A549 (cell line): Measurements from ENCODE around the gene MEF2A.

Source experiments
- BHLHE40 ChIP-seq: IDR thresholded peaks from 2 replicates; pipeline ENCODE4 v1.6.1; 2012; ENCODE audit warnings: low read depth, low read length, inconsistent platforms
- HOXB13 ChIP-seq: fragments of 250-450 bp; sonication (Bioruptor Pico); IDR thresholded peaks from 2 replicates; pipeline ENCODE4 v1.5.0; 2020; ENCODE audit warnings: low read depth, mild to moderate bottlenecking, moderate library complexity
- JUN ChIP-seq, 2 experiments: fragments of >200 bp; sonication (Bioruptor Twin); formaldehyde crosslinking; IDR thresholded peaks; 2 replicates in 1 of 2; 3 replicates in 1 of 2; pipeline ENCODE4 v1.6.1; 2016 to 2017
- KDM1A ChIP-seq: fragments of 200-600 bp; sonication (generic); IDR thresholded peaks from 2 replicates; pipeline ENCODE4 v1.6.1; 2016; ENCODE audit warnings: low read depth, mild to moderate bottlenecking
- POLR2A ChIP-seq: IDR thresholded peaks from 2 replicates; pipeline ENCODE4 v1.6.1; 2012; ENCODE audit warnings: mild to moderate bottlenecking, low read length
- RFX5 ChIP-seq: fragments of 450-650 bp; IDR thresholded peaks from 2 replicates; pipeline ENCODE4 v1.7.1; 2014; ENCODE audit warnings: antibody characterized with exemption, mild to moderate bottlenecking, moderate library complexity
- SMC3 ChIP-seq: fragments of >200 bp; sonication (Bioruptor Twin); formaldehyde crosslinking; IDR thresholded peaks from 3 replicates; pipeline ENCODE4 v1.6.1; 2018; ENCODE audit warnings: inconsistent platforms
- TF ChIP-seq, protein P1 (sequence below): fragments of >200 bp; sonication (Bioruptor Twin); formaldehyde crosslinking; IDR thresholded peaks from 3 replicates; pipeline ENCODE4 v1.5.1; 2016
- TF ChIP-seq, protein P2 (sequence below): fragments of 200-600 bp; sonication (generic); IDR thresholded peaks from 2 replicates; pipeline ENCODE4 v1.6.1; 2016; ENCODE audit warnings: antibody characterized with exemption, mild to moderate bottlenecking, moderate library complexity

DNA sequence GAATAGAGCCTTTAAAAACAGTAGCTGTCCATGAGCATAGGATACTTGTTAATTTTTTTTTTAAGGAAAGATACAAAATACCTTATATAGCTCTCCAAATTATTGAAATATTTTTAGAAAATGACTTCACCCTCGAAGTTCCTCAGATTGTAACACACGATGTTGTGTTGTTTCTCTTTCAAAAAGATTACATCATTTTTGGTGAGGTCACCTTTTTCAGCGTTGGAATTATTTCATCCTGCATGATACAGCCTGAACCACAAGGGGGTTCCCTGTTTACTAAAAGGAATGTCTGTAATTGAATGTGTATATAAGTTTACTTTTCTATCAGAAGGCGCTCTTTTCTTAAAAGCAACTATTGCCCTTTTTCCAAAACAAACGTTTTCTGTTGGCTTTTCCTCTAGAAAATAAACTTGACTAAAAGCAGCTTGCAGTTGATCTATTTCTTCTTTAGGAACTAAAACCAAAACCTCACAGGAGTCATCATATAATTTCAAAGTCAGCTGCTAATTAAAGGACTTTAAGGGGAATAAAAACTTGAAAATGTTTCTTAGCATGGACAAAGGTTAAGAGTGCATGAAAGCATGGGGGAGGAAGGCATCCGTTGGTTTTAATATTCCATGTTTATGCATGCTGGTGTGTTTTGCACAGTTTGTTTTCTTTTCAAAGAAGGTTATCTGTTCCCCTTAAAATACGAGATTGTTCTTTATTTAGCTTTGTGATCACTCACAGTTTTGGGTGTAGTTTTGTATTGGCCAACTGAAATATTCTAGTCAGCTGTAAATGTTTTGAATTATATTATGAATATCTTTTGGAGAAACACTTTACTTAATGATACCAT is 138.0 kb downstream of the MEF2A start:
- TF ChIP-seq, protein P1, sequence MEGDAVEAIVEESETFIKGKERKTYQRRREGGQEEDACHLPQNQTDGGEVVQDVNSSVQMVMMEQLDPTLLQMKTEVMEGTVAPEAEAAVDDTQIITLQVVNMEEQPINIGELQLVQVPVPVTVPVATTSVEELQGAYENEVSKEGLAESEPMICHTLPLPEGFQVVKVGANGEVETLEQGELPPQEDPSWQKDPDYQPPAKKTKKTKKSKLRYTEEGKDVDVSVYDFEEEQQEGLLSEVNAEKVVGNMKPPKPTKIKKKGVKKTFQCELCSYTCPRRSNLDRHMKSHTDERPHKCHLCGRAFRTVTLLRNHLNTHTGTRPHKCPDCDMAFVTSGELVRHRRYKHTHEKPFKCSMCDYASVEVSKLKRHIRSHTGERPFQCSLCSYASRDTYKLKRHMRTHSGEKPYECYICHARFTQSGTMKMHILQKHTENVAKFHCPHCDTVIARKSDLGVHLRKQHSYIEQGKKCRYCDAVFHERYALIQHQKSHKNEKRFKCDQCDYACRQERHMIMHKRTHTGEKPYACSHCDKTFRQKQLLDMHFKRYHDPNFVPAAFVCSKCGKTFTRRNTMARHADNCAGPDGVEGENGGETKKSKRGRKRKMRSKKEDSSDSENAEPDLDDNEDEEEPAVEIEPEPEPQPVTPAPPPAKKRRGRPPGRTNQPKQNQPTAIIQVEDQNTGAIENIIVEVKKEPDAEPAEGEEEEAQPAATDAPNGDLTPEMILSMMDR = peak; percentile 47; the same call in 2 of the 3 replicates
- TF ChIP-seq, protein P2, sequence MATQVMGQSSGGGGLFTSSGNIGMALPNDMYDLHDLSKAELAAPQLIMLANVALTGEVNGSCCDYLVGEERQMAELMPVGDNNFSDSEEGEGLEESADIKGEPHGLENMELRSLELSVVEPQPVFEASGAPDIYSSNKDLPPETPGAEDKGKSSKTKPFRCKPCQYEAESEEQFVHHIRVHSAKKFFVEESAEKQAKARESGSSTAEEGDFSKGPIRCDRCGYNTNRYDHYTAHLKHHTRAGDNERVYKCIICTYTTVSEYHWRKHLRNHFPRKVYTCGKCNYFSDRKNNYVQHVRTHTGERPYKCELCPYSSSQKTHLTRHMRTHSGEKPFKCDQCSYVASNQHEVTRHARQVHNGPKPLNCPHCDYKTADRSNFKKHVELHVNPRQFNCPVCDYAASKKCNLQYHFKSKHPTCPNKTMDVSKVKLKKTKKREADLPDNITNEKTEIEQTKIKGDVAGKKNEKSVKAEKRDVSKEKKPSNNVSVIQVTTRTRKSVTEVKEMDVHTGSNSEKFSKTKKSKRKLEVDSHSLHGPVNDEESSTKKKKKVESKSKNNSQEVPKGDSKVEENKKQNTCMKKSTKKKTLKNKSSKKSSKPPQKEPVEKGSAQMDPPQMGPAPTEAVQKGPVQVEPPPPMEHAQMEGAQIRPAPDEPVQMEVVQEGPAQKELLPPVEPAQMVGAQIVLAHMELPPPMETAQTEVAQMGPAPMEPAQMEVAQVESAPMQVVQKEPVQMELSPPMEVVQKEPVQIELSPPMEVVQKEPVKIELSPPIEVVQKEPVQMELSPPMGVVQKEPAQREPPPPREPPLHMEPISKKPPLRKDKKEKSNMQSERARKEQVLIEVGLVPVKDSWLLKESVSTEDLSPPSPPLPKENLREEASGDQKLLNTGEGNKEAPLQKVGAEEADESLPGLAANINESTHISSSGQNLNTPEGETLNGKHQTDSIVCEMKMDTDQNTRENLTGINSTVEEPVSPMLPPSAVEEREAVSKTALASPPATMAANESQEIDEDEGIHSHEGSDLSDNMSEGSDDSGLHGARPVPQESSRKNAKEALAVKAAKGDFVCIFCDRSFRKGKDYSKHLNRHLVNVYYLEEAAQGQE = no peak
- TF ChIP-seq RFX5 (no peak), HOXB13 (CRISPR knock-in tag) (no peak), BHLHE40 (no peak), SMC3 (peak; percentile 61), JUN (IDR thresholded peaks at IDR 0.05) (peak in 1 of 2 experiments; percentile 28; a peak in 1 of 5 replicates), KDM1A (no peak), POLR2A (no peak)
